GM12864 (cell line): Measurements from ENCODE around the gene CEP295NL.
A peak's percentile ranks its signal among the peaks of the same experiment; 100 is the strongest.
"Not testable (repeated sequence)": the region's sequence is repeated elsewhere in the genome, so short reads cannot be mapped to it uniquely, and the experiment has no call there.

Experiments used
- DNase-seq: peaks from one replicate; pipeline ENCODE4 v3.0.0-alpha.2; 2011; ENCODE audit warnings: low read depth
- H3K4me3 ChIP-seq: 2 replicates; pipeline ENCODE4 v1.5.1; 2011; ENCODE audit warnings: mild to moderate bottlenecking, low read depth, low read length, control low read depth
- TF ChIP-seq, protein P1 (sequence below): IDR thresholded peaks from 2 replicates; pipeline ENCODE4 v1.5.1; 2011; ENCODE audit warnings: low read depth, mild to moderate bottlenecking, moderate library complexity, low read length, control low read depth, inconsistent platforms; ENCODE audit errors: missing control alignments

Gene CEP295NL

DNA sequence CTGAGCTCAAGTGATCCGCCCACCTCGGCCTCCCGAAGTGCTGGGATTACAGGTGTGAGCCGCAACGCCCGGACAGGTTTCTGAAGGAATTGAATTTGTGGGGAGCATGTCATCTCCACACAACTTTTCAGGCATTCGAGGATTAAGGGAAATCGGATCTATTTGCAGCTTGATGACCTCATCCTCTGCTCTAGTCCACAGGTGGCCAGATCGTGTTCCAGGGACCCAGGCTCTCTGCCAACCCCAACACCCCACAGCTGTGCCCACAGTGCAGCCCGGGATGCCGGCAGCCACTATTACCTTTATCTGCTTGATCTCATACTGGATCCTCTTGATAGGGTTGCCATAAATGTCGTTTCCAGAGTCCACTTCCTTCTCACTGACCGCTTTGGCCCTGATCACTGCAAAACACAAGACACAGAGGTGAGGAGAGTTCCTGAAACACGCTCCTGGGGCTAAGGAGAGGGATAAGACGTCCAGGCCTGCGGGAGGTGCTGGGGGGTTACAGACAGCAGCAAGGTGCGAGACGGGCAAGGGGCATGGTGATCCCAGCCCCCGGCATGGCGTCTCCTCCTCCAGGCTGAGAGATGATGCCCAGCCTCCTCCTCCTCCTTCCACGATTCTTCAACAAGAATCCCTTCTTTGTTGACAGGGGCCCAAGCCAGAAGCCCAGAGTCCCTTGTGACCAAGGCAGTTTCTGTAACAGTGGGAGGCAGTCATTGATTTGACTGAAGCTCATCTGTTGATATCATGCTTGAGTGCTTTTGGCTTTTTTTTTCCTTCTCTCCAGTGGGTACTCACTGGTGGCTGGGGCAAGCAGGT, 29.3 kb downstream of the CEP295NL start:
- DNase-seq, result no peak

DNA sequence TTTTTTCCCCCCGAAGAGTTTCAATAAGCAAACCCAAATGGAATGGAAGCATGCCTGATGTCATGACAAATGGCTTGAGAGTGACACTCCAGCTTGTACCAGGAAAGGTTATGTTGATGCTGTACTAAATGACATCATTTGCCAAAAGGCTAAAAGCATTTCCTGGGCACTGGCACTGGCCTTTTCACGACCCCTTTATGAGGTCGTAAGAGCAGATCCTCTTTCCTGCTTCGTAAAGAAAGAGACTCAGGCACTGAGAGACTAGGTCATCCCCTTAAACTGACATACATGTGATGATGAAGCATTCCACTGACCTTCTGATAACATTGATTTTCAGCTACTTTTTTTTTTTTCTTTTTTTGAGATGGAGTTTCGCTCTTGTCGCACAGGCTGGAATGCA, 30.5 kb downstream of the CEP295NL start:
- H3K4me3 ChIP-seq, result no peak overlapping the region
- TF ChIP-seq, protein P1, sequence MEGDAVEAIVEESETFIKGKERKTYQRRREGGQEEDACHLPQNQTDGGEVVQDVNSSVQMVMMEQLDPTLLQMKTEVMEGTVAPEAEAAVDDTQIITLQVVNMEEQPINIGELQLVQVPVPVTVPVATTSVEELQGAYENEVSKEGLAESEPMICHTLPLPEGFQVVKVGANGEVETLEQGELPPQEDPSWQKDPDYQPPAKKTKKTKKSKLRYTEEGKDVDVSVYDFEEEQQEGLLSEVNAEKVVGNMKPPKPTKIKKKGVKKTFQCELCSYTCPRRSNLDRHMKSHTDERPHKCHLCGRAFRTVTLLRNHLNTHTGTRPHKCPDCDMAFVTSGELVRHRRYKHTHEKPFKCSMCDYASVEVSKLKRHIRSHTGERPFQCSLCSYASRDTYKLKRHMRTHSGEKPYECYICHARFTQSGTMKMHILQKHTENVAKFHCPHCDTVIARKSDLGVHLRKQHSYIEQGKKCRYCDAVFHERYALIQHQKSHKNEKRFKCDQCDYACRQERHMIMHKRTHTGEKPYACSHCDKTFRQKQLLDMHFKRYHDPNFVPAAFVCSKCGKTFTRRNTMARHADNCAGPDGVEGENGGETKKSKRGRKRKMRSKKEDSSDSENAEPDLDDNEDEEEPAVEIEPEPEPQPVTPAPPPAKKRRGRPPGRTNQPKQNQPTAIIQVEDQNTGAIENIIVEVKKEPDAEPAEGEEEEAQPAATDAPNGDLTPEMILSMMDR, result no peak
- no peak for DNase-seq

More for the DNA sequence above, 29.3 kb downstream of the CEP295NL start:
- no peak overlapping the region for H3K4me3 ChIP-seq
- TF ChIP-seq, protein P1, result no peak

DNA sequence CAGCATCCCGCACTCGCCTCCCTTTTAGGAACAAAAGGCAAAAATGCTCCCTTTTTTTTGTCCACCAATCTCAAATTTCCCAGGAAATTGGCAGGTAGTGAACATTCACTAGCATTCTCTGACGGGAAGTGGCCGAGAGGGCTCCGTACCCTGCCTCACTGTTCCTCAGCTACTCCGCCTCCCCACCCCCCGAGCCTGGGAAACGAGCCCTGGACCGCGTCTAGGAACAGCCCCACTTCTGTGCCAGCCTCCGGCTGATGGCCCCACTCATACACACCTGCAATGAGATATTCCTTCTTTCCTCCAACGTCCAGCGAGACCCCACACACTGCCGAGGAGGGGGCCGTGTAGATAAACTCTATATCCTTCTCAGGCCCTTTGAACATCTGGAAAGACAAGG, 32.4 kb downstream of the CEP295NL start:
- H3K4me3 ChIP-seq, result no peak overlapping the region
- no peak for DNase-seq
- TF ChIP-seq, protein P1, result no peak

DNA sequence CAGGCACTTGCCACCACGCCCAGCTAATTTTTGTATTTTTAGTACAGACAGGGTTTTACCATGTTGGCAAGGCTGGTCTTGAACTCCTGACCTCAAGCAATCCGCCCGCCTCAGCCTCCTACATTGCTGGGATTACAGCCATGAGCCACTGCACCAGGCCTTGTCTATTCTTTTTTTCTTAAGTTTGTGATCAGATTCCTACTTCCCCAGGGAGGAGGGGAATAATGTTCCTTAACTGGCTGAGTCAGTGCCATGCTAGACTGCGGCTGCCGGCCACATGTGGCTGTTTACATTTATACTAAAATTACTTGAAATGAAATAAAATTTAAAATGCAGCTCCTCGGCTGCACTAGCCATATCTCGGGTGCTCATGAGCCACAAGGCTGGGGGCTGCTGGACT, 34.6 kb downstream of the CEP295NL start:
- no peak overlapping the region for H3K4me3 ChIP-seq
- TF ChIP-seq, protein P1, result no peak
- no peak for DNase-seq

DNA sequence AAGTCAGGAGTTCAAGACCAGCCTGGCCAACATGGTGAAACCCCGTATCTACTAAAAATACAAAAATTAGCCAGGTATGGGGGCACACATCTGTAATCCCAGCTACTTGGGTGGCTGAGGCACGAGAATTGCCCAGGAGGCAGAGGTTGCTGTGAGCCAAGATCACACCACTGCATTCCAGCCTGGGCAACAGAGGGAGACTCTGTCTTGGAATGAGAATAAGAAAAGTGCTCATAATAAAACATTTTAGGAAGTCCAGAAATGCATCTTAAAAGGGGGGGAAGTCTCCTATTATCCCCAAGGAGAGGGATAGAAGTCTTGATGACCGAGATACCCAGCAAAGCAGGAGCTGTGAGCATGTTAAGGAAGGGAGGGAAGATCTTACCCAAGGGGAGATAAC, 36.0 kb downstream of the CEP295NL start:
- DNase-seq, H3K4me3 ChIP-seq: not testable (repeated sequence)

DNA sequence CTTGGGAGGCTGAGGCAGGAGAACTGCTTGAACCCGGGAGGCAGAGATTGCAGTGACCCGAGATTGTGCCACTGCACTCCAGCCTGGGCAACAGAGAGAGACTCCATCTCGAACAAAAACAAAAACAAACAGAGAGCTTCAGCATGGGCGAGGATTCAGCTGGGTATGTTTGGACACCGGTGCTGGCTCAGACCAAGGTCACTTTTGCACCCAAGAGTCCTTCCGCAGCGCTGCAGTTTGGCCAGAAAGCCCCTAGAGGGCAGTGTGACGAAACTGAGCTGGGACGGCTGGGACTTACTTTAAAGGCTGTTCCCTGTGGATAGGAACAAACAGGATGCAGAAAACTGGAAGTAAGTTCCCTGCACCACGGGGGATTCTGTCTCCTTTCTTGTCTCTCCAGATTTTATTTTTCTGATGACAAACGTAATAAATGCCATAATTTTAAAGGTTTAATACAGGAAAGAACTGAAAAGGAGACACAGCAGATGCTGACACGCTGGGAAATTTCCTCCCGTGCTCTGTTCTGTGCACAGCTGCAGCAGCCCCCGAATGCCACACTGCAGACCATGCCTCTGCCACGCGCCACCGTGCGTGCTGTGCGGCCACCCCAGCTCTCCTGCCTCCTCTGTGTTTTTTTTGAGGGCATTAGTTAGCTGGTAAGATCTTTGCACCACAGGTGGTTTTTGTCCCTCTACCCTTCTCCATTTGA, 37.2 kb downstream of the CEP295NL start:
- H3K4me3 ChIP-seq, result no peak overlapping the region
- DNase-seq, result no peak
- TF ChIP-seq, protein P1, result peak; percentile 95

DNA sequence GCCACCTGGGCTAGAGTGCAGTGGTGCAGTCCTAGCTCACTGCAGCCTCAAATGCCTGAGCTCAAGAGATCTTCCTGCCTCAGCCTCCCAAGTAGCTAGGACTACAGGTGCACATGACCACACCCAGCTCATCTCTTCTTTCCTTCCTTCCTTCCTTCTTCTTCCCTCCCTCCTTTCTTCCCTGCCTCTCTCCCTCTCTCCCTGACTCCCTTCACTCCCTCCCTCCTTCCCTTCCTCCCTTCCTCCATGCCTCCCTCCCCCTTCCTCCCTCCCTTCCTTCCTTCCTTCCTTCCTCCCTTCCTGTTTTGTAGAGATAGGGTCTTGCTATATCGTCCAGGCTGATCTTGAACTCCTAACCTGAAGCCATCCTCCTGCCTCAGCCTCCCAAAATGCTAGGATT, 38.9 kb downstream of the CEP295NL start:
- TF ChIP-seq, protein P1, result no peak
- no peak for DNase-seq

More for the DNA sequence above, 38.9 kb downstream of the CEP295NL start:
- no peak overlapping the region for H3K4me3 ChIP-seq
